Neural progenitor cell (in vitro differentiated cells): ENCODE results near the gene CXCL9. TPM values are rescaled to one million over a fixed set of nuclear protein-coding genes. Genes with fewer than 3 reads are reported as not detected.

Experiments used
- DNase-seq: peaks from one replicate; pipeline ENCODE4 v3.0.0-alpha.2; 2016; ENCODE audit warnings: low spot score
- H2AFZ ChIP-seq: fragments of 200-600 bp; sonication (generic); replicated peaks from 2 replicates; pipeline ENCODE4 v1.6.1; 2016; ENCODE audit warnings: antibody characterized with exemption
- H3F3A ChIP-seq: fragments of 200-600 bp; sonication (generic); 2 replicates; pipeline ENCODE4 v1.6.1; 2016; ENCODE audit warnings: antibody characterized with exemption, low read depth
- H3K27ac ChIP-seq: fragments of 200-600 bp; sonication (generic); 2 replicates; pipeline ENCODE4 v1.5.1; 2016; ENCODE audit warnings: mild to moderate bottlenecking
- H3K27me3 ChIP-seq: fragments of 200-600 bp; sonication (generic); 2 replicates; pipeline ENCODE4 v1.6.1; 2016; ENCODE audit warnings: mild to moderate bottlenecking, moderate library complexity
- H3K36me3 ChIP-seq: fragments of 200-600 bp; sonication (generic); 2 replicates; pipeline ENCODE4 v1.5.1; 2016
- H3K4me1 ChIP-seq: fragments of 200-600 bp; sonication (generic); 2 replicates; pipeline ENCODE4 v1.6.1; 2016; ENCODE audit warnings: mixed run types
- H3K4me2 ChIP-seq: fragments of 200-600 bp; sonication (generic); 2 replicates; pipeline ENCODE4 v1.6.1; 2016
- H3K4me3 ChIP-seq: fragments of 200-600 bp; sonication (generic); 2 replicates; pipeline ENCODE4 v1.5.1; 2016
- H3K79me2 ChIP-seq: fragments of 200-600 bp; sonication (generic); 2 replicates; pipeline ENCODE4 v1.6.1; 2016; ENCODE audit warnings: low read depth
- H3K9ac ChIP-seq: fragments of 200-600 bp; sonication (generic); 2 replicates; pipeline ENCODE4 v1.6.1; 2016
- H3K9me3 ChIP-seq: fragments of 200-600 bp; sonication (generic); 2 replicates; pipeline ENCODE4 v1.5.1; 2016; ENCODE audit warnings: low read depth
- H4K20me1 ChIP-seq: fragments of 200-600 bp; sonication (generic); 2 replicates; pipeline ENCODE4 v1.6.1; 2016; ENCODE audit warnings: low read depth
- H3K27ac Mint-ChIP-seq: 3 replicates; pipeline ENCODE4 v1.8.0; 2021; ENCODE audit warnings: mixed read lengths
- H3K27me3 Mint-ChIP-seq: 2 replicates; pipeline ENCODE4 v1.8.0; 2022; ENCODE audit warnings: low read depth, mild to moderate bottlenecking, inconsistent platforms, moderate library complexity, mixed read lengths; ENCODE audit not compliant: insufficient read depth
- H3K36me3 Mint-ChIP-seq: 3 replicates; pipeline ENCODE4 v1.8.0; 2021; ENCODE audit warnings: mixed read lengths
- H3K4me1 Mint-ChIP-seq: 3 replicates; pipeline ENCODE4 v1.8.0; 2021; ENCODE audit warnings: mixed read lengths
- H3K4me3 Mint-ChIP-seq: 3 replicates; pipeline ENCODE4 v1.8.0; 2021; ENCODE audit warnings: mild to moderate bottlenecking, moderate library complexity, mixed read lengths
- H3K9me3 Mint-ChIP-seq: 3 replicates; pipeline ENCODE4 v1.8.0; 2020; ENCODE audit warnings: mixed read lengths
- CTCF ChIP-seq: fragments of 200-600 bp; sonication (generic); IDR thresholded peaks from 2 replicates; pipeline ENCODE4 v1.5.1; 2017; ENCODE audit warnings: antibody characterized with exemption, mild to moderate bottlenecking
- EZH2 ChIP-seq: fragments of 200-600 bp; sonication (generic); IDR thresholded peaks from 2 replicates; pipeline ENCODE4 v1.6.1; 2017; ENCODE audit warnings: antibody characterized with exemption, mild to moderate bottlenecking, moderate library complexity
- EZH2phosphoT487 ChIP-seq: fragments of 200-600 bp; sonication (generic); IDR thresholded peaks from 2 replicates; pipeline ENCODE4 v1.6.1; 2017; ENCODE audit warnings: antibody characterized with exemption
- total RNA-seq: library from RNA; depleted of rRNA; stranded (reverse); fragments of >200 nt; gene quantifications from 2 replicates; pipeline ENCODE4 v1.2.3, GENCODE V29; 2015; ENCODE audit warnings: low replicate concordance

The CXCL9 gene
- total RNA-seq, 1 donor from 2014 or later, result not detected

- no peak overlapping the region for H3K27ac Mint-ChIP-seq
- H3K9ac ChIP-seq, result no peak overlapping the region
- TF ChIP-seq EZH2 (no peak), CTCF (no peak), EZH2phosphoT487 (no peak)
- no peaks in the 10 kb centered on the region for H3K4me1 Mint-ChIP-seq
- no peaks in the 10 kb centered on the region for H3K9me3 Mint-ChIP-seq
- H4K20me1 ChIP-seq, result no peaks in the 10 kb centered on the region
- H3K27me3 Mint-ChIP-seq, result peaks cover 2% of the 10 kb centered on the region
- no peak overlapping the region for H3K4me3 ChIP-seq
- no peaks in the 10 kb centered on the region for H3K9me3 ChIP-seq
- no peaks in the 10 kb centered on the region for H3K4me1 ChIP-seq
- no peaks in the 10 kb centered on the region for H3F3A ChIP-seq
- H3K36me3 Mint-ChIP-seq, result no peaks in the 10 kb centered on the region
- no peak overlapping the region for H2AFZ ChIP-seq
- no peak overlapping the region for H3K4me2 ChIP-seq
- H3K79me2 ChIP-seq, result no peaks in the 10 kb centered on the region
- no peak overlapping the region for H3K4me3 Mint-ChIP-seq
- no peak overlapping the region for H3K27ac ChIP-seq
- H3K27me3 ChIP-seq, result no peaks in the 10 kb centered on the region
- H3K36me3 ChIP-seq, result no peaks in the 10 kb centered on the region
- no peak for DNase-seq
Measured at GRCh38 chr4:76029300-76029699, 22.0 kb upstream of the CXCL9 start.

DNA sequence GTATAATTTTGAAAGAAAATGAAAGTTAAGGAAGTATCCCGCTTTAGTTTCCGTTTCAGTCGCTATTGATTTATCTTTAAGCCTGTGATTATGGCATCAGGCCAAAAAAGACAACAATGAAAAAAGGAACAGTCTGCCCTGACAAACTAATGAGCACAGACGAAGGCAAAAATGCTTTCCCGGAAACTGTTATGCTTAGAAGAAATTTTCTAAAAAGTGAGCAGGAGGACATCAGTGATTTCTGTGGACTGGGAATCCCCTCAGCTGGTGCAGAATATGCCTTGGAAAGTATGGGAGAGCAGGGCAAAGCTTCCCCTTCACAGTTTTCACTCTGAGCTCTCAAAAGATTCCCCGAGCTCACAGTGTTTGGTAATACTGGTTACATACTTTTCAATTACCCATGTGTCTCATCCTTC lies 21.0 kb upstream of the CXCL9 start:
- peaks cover 5% of the 10 kb centered on the region for H3K27me3 Mint-ChIP-seq
- Histone ChIP-seq H3K36me3 (no peaks in the 10 kb centered on the region), H3K27ac (no peak overlapping the region), H3K9ac (no peak overlapping the region), H3K4me2 (no peak overlapping the region), H3F3A (no peaks in the 10 kb centered on the region), H4K20me1 (no peaks in the 10 kb centered on the region), H3K79me2 (no peaks in the 10 kb centered on the region), H2AFZ (no peak overlapping the region), H3K4me1 (no peaks in the 10 kb centered on the region), H3K9me3 (no peaks in the 10 kb centered on the region), H3K27me3 (no peaks in the 10 kb centered on the region), H3K4me3 (no peak overlapping the region)
- no peak for DNase-seq
- no peak overlapping the region for H3K27ac Mint-ChIP-seq
- no peak for TF ChIP-seq CTCF
- no peak for TF ChIP-seq EZH2phosphoT487
- TF ChIP-seq EZH2, result no peak
- no peaks in the 10 kb centered on the region for H3K36me3 Mint-ChIP-seq
- no peak overlapping the region for H3K4me3 Mint-ChIP-seq
- H3K4me1 Mint-ChIP-seq, result no peaks in the 10 kb centered on the region
- H3K9me3 Mint-ChIP-seq, result no peaks in the 10 kb centered on the region

GRCh38 chr4:76024065-76024464 lies 16.8 kb upstream of the CXCL9 start:
- Mint-ChIP-seq H3K4me1 (peaks cover 4% of the 10 kb centered on the region), H3K4me3 (no peak overlapping the region), H3K36me3 (no peaks in the 10 kb centered on the region), H3K27me3 (peaks cover 5% of the 10 kb centered on the region), H3K27ac (no peak overlapping the region), H3K9me3 (no peaks in the 10 kb centered on the region)
- Histone ChIP-seq H3K27me3 (no peaks in the 10 kb centered on the region), H3K4me2 (no peak overlapping the region), H3K4me3 (no peak overlapping the region), H3K4me1 (no peaks in the 10 kb centered on the region), H3K36me3 (no peaks in the 10 kb centered on the region), H2AFZ (no peak overlapping the region), H3K27ac (no peak overlapping the region), H3K9me3 (no peaks in the 10 kb centered on the region), H3F3A (no peaks in the 10 kb centered on the region), H3K79me2 (no peaks in the 10 kb centered on the region), H4K20me1 (no peaks in the 10 kb centered on the region), H3K9ac (no peak overlapping the region)
- no peak for DNase-seq
- TF ChIP-seq EZH2, result no peak
- no peak for TF ChIP-seq EZH2phosphoT487
- TF ChIP-seq CTCF, result no peak
